ENCODE results near the gene C15orf39. TPM values are rescaled to one million over a fixed set of nuclear protein-coding genes. Genes with fewer than 3 reads are reported as not detected.

Gene C15orf39
- 14.2 and 14.7 TPM in 2 replicates for total RNA-seq (2014; rRNA removed; shearing (Covaris generic))

GRCh38 chr15:75201616-75202250 lies at the start of gene C15orf39:
C15orf39 (plus strand) TSS chr15:75201882; CDS start chr15:75206049, 4,167 bp downstream.

DNA sequence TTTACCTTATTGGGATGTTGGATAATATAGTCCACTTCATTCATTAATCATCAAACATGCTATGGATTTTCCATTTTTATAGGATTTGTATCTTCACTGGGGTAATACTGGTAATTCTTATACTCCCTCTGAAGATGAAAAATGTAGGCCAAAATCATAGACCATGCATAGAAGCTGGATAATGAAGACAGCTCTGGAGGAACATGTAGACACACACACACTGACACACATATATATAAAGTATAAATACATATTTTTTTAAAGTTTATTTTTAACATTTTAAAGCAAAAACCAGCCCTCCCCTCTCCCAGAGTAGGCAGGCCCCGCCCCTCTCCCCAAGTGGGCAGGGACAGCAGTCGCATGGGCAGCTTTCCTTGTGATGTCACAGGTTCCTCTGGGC lies 56.4 kb downstream of the C15orf39 start, which contains the start of gene GOLGA6C:
Gene GOLGA6C (plus strand): TSS at position 301 of the 400 bp plus-strand sequence. CDS start 265 bp downstream, outside the sequence.

Small RNA genes within 50 kb of the gene (small RNA-seq; reads per million reads assigned to genes)
- gene AC068338.1, result not detected

Other genes with a start within 250 kb of the C15orf39 start
- 32.4 and 33.1 TPM in 2 replicates for gene RPP25, start 245.1 kb upstream of the C15orf39 start, total RNA-seq (2014; rRNA removed; shearing (Covaris generic))
- 5.3 and 8.6 TPM in 2 replicates for gene SCAMP5, start 206.3 kb upstream of the C15orf39 start, total RNA-seq (2014; rRNA removed; shearing (Covaris generic))
- 16.9 and 21.7 TPM in 2 replicates for gene PPCDC, start 178.3 kb upstream of the C15orf39 start, total RNA-seq (2014; rRNA removed; shearing (Covaris generic))
- 0.05 TPM in 1 of 2 replicates, not detected in the other for gene GOLGA6C, start 56.5 kb downstream of the C15orf39 start, total RNA-seq (2014; rRNA removed; shearing (Covaris generic))
- gene GOLGA6D, start 81.0 kb downstream of the C15orf39 start, total RNA-seq (2014; rRNA removed; shearing (Covaris generic)), result not detected in 2 replicates
- 166 and 170 TPM in 2 replicates for gene COMMD4, start 134.2 kb downstream of the C15orf39 start, total RNA-seq (2014; rRNA removed; shearing (Covaris generic))
- 3.8 and 9.4 TPM in 2 replicates for gene NEIL1, start 145.2 kb downstream of the C15orf39 start, total RNA-seq (2014; rRNA removed; shearing (Covaris generic))
- gene MAN2C1, start 166.7 kb downstream of the C15orf39 start, total RNA-seq (2014; rRNA removed; shearing (Covaris generic)), result 207 and 214 TPM in 2 replicates
- 31.0 and 40.1 TPM in 2 replicates for gene SIN3A, start 249.8 kb downstream of the C15orf39 start, total RNA-seq (2014; rRNA removed; shearing (Covaris generic))